SK-N-SH (cell line): ENCODE measurements around the gene ORC4.

Experiments
- CTCF ChIP-seq: fragments of 200-600 bp; sonication (generic); IDR thresholded peaks from 2 replicates; pipeline ENCODE4 v1.6.1; 2017; ENCODE audit warnings: antibody characterized with exemption, mild to moderate bottlenecking, moderate library complexity
- EP300 ChIP-seq, 2 experiments: IDR thresholded peaks; 2 replicates each; pipeline versions ENCODE4 v1.4.0 to v1.6.1; 2012; ENCODE audit warnings: borderline replicate concordance in 1 of 2, low read depth in 1 of 2, low read length in 1 of 2
- RFX5 ChIP-seq: IDR thresholded peaks from 2 replicates; pipeline ENCODE4 v1.6.1; 2012; ENCODE audit warnings: mild to moderate bottlenecking, improper control_type of control experiment, low read length

GRCh38 chr2:147989809-147990403 lies 30.6 kb downstream of the ORC4 start:
- TF ChIP-seq CTCF (peak; percentile 92), EP300 (IDR thresholded peaks at IDR 0.05; ENCODE audit: borderline replicate concordance in 1 of 2, low read depth in 1 of 2, low read length in 1 of 2) (no peak), RFX5 (no peak)
